Jurkat, Clone E6-1 (cell line): ENCODE results near the gene CH25H.

Experiments
- DNase-seq: peaks from one replicate; pipeline ENCODE4 v3.0.0-alpha.2; 2011; ENCODE audit warnings: low read depth, low spot score
- H3K4me3 ChIP-seq: 2 replicates; pipeline ENCODE4 v1.5.1; 2011; ENCODE audit warnings: mild to moderate bottlenecking, low read length, control low read depth, moderate library complexity

The CH25H gene

DNA sequence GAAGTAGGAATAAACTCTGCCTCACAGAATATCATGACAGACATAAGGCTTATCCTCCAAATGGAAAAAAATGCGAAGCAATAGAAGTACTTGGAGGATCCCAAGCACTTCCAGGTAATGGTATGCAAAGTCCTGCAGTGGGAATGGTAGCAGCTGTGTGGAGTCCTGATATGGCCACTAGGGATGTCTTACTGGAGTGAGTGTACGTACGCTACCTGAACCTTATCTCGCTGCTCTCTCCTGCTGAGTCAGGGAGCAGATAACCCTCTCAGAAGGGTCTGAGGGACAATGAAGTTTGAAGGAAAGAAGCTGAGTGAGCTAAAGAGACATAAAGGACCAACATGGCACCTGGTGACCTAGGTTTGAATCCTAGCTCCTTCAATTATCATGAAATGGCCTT lies 42.2 kb downstream of the CH25H start:
- H3K4me3 ChIP-seq, result no peak overlapping the region
- no peak for DNase-seq

DNA sequence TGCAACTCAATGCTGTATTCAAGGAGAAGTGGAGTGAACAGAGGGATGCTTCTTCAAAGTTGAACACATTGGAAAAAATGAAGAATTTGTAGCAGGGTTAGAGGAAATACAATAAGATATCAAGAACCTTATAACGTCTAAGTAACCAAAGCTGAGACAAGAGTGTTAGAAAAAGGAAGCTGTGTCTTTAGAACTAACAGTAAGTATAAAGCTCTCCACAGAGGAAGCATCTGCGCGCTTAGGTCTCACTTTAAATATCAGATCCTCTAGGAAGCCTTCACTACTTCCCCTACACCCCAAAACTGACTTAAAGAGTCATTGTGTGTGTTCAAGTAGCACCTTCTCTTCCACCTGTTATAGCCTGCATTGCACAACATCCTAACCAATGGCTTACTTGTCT lies 43.0 kb downstream of the CH25H start:
- DNase-seq, result no peak
- H3K4me3 ChIP-seq, result no peak overlapping the region

DNA sequence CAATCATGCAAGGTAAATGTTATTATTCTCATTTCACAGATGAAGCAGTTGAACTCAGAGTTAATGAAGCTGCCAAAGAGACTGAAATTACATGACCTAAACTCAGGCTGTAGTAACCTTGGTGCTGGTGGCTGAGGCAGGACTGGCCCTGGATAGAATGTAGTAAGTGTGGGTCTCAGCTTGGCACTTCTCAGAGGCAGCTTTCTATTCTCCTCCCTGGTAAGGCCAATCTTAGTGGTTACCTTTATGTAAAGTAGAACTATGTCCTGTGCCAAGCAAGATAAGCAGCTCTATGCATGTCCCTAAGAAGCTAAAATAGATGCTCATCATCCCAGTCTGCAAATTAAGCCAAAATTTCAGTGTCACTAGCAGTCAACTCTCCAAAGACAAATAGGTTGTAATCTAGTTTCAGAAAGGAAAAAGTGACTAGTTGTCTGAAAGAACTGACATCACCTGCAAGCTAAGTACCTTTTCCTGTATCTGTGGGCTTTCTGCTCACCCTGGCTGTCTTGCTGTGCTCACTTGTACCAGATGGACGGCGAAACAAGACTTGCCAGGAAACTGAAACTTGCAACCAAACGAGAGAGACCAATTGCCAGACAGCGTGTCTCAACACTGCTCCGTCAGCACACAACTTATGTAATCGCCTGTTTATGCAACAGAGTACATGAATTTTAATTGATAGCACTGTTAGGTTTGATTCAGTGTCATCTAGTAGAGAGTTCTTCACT lies 43.7 kb downstream of the CH25H start:
- H3K4me3 ChIP-seq, result no peak overlapping the region

DNA sequence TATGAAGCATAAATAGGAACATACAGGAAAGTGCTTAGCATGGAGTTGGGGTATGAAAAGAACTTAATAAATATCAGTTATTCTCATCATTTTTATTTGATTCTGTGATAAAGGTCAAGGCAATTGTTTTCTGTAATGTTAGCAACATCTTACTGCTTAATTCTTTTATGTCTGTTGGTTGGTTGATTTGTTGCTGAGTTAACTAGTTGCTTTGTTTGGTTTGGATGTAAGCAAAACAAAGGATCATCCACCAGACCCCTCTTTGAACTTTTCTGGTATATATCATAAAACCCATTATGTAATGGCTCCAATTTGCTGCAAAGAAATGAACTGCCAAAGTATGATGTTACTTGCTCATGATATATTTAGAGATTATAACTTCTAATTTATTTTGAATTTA lies 44.5 kb downstream of the CH25H start:
- no peak for DNase-seq
- H3K4me3 ChIP-seq, result no peak overlapping the region

More for the DNA sequence above, 43.7 kb downstream of the CH25H start:
- DNase-seq, result no peak

DNA sequence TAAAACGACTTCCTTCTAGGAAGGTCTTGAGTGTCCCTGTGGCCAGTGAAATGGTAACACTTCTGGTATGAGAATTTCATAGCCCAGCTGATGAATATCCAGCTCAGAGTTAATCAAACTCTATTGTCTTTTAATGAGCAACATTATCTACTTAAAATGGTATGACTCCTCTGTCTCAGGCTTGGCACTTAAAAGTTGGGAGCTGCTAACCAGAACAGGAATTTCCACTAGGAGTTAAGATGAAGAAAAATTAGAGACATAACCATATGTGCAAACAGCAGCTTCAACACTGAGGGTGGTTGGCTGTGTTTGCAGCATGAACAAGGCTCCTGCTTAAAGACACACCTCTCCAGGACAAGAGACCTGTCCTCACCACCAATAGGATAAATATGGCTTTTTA lies 46.8 kb downstream of the CH25H start:
- no peak for DNase-seq
- H3K4me3 ChIP-seq, result no peak overlapping the region

DNA sequence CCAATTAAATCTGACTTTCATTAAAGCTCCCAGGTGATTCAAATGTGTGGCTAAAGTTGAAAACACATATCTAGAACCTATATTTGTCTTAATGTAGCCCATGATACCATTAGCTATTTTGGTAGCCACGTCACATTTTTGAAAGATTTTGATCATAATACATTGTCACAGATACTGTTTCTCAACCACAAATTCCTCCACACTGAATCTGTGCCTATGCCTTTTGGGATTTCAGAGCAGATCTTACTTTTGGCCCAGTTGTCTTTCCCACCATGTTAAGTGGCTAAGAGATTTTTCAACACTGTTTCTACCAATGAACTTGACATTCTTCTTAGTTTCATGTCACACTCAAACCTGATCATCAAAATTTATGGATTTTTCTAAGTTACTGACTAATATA lies 47.4 kb downstream of the CH25H start:
- no peak for DNase-seq
- H3K4me3 ChIP-seq, result no peak overlapping the region

DNA sequence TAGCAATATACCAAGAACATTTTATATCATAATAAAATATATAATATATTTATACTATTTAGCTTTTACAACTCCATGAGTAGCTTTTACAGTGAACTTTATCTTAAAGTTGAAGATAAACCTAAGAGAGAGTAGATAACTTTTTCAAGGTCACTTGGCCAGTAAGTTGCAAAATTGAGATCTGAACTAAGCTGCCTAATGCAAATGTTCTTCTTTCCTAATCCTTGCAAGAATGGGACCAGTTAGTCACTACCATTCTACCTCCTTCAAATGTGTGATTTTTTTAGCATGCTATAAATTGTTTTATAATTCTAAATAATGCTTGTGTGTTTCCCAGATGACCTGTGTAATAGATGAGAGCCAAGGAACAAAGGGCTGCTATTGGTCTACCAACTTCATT lies 47.8 kb downstream of the CH25H start:
- no peak overlapping the region for H3K4me3 ChIP-seq
- DNase-seq, result no peak

DNA sequence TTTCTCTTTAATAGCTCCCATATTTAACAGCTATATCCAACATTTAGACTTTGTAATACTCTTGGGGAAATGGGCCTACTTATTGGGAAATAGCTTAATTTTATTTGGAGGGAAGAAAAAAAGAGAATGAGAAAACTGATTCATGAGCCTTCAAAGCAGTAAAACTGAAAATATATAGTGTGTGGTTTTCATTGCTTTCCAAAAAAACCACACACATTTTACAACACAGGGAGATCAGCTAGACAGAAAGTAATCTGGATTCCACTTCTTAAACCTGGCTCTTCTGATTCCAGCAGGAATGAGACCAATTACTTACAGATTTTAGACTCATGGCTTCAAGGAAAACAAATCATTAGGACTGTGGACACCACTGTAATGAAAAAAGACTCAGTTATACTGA lies 48.7 kb downstream of the CH25H start:
- no peak overlapping the region for H3K4me3 ChIP-seq
- DNase-seq, result no peak

DNA sequence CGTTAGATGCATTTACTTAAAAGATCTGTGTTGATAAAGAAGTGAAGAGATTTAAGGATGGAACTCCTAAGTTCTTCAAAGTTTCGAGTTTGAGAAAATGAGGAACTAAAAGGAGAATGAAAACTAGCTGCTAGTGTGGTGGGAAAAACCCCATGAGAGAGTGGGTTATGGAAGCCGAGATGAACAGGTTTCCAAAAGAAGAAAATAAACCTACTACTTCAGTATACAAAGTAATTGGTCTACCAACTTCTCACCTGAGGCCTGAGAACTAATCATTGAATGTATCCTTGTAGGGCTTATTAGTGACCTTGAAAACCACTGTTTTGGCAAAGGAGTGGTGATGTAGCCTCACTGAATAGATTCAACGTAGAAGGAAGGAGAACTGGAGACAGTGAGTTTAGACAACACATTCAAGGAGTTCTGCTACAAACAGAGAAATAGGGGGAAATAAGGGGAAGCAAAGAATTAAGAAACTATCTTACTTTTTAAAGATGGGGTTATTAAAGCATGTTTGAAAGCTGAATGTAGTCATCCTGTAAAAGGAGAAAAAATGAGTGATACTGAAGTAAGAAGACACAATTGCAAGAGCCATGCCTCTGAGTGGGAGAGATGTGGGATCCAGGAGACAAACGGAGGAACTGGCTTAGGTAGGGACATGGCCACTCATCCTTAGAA lies 50.8 kb downstream of the CH25H start:
- DNase-seq, result no peak
- H3K4me3 ChIP-seq, result no peak overlapping the region
